Activated CD8-positive, alpha-beta memory T cell treated with anti-CD3 and anti-CD28 coated beads, Interleukin-2, amount 50 U/mL, for 4 hours (primary cell): ENCODE results near the gene CERK.

ENCODE experiments used
- DNase-seq: peaks from one replicate; pipeline ENCODE4 v3.0.0-alpha.2; 2020

The CERK gene

GRCh38 chr22:46764140-46764680 is 26.2 kb upstream of the CERK start:
- no peak for DNase-seq

DNA sequence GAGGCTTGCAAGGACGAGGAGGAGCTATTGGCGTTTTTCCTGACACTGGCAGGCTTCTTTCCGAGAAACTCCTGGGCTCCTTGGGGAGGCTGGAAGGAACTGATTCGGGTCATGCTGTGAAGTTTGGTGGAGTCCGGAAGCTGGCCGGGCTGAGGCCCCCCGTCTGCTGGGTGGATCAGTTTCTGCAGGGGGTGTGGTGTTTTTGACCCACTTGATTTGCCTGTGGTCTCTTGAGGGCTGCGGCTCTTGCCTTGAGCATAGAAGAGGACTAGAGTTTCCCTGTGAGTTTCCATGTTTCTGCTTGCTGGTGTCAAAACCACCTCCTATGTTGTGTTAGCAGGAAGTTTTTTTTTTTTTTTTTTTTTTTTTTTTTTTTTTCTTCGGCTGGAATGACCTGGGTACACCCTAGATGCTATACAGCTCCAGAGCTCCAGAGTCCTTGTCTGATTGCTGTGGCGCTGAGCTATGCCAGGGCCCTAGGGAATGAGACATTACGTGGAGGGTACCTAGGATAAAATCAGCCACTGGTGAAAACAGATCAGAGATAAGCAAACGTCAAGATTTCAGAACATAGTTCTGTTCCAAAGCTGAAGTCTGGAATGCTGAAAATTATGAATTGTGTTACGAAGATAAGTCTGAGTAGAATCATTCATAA is 25.1 kb upstream of the CERK start:
- DNase-seq = peak; percentile 32

DNA sequence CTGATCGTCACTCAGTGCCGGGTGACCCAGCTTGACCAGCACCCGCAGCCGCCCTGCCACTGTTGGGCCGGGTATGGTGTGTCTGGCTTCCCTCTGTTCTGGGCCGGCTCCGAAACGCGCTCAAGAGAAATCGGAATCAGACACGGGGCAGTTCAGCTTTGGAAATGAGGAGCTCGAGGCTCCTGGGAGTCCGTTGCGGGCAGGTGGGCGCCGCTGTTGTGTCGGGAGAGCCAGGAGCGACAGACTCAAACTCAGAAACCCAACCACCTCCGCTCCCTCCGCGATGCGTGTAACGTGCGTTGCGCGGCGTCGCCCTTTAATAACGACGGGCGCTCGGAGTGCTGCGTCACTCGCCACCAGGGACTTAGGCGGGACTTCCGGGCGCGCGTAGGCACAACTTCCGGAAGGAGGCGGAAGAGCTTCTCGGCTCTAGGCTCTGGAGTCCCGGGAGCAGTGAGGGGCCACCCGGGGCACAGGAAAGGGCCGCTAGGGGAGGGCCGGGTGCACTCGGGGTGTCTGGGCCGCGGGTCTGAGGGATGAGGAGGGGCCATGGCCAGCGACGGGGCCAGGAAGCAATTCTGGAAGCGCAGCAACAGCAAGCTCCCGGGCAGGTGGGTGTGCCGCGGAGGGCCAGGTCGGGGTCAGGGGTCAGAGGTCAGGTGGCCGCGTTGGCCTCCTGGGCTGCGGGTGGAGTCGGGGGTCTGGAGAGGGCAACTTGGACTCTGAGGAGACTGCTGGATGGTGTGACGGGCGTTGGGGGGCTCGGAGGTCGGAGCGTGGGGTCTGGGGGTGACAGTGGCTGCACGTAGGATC is 24.4 kb upstream of the CERK start, which contains the start of gene TBC1D22A:
Gene TBC1D22A (plus strand): TSS at position 413 of the 813 bp plus-strand sequence. CDS start 137 bp downstream, at position 550.
- peak; percentile 94 for DNase-seq

- DNase-seq = no peak
Measured at GRCh38 chr22:46761539-46762237, 23.6 kb upstream of the CERK start.

- no peak for DNase-seq
Measured at GRCh38 chr22:46761017-46761416, 23.0 kb upstream of the CERK start.

GRCh38 chr22:46758867-46759290 is 20.8 kb upstream of the CERK start:
- peak; percentile 56 for DNase-seq

GRCh38 chr22:46758121-46758520 is 20.1 kb upstream of the CERK start:
- no peak for DNase-seq

DNA sequence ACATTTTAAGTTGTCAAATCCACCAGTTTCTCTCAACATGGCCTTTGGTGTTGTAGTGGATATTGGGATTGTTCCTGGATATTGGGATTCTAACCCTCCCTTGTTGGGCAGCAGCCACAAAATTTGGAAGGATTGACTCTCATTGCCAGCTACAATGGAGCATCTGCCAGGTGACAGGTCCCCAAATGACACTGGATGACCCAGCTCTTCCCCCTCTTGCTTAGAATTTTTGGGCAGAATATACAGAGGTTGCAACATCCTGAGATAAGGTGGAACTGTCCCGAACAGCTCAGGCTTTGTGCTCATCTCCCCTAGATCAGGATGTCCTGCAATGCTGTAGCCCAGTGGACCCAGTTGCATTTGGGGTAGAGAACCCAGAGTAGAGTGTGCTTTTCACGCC is 19.1 kb upstream of the CERK start:
- no peak for DNase-seq

GRCh38 chr22:46756097-46756496 is 18.0 kb upstream of the CERK start:
- no peak for DNase-seq

DNA sequence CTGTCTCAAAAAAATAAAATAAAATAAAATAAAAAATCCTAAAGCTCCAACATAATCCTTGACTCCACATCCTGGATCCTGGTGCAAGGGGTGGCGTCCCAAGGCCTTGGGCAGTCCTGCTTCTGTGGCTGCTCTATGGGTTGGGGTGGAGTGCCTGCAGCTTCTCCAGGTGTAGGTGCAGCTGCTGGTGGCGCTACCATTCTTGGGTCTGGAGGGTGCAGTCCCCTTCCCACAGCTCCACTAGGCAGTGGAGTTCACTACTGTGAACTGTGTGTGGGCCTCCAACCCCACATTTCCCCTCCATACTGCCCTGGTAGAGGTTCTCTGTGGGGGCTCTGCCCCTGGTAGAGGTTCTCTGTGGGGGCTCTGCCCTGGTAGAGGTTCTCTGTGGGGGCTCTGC is 17.5 kb upstream of the CERK start:
- no peak for DNase-seq

- no peak for DNase-seq
Measured at GRCh38 chr22:46754826-46755225, 16.8 kb upstream of the CERK start.

DNA sequence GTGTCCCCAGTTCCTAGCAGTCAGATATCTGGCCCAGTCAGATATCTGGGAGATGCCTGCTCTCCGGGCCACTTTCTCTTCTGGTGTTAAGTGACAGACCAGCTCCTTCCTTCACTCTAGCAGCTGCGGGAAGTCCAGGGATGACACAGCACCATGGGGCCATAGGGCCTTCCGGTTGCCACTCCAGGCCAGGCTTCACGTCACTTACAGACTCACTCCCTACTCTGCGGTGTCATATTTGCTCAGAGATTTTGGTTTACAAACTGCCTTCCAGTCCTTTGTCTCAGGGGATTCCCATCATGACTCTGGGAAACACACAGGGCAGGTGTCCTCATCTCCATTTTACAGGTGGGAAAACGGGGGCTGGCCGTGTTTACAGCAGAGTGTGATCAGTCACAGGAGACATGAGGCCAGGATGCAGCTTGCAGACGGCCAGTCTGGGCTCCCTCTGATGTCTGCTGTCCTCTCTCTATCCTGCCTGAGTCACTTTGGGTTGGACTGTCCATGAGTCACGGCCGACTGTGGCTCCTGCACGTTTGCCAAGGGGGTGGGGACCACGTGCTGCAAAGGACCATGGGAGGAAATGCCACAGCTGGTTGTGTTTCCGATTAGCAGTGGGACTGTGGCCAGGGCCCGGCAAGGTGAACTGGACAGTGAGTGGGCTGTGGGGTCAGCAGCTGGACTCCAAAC is 16.2 kb upstream of the CERK start:
- peak; percentile 31 for DNase-seq

DNA sequence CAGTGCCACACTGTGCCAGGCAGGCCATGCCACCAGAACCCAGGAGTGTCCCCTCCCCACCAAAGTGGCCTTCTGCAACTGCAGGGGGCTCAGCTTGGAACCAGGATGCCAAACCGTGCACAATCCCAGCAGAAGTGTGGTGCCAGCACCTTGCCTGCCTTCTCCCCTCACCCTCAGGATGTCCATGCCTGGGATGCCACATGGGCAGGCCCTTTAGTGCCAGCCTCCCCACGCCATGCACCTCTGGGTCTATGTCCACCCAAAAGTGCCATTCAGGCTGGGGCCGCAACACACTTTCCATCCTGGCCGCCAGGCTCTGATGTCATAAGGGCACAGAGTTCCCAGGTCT is 15.7 kb upstream of the CERK start:
- DNase-seq = no peak

- no peak for DNase-seq
Measured at GRCh38 chr22:46753360-46753759, 15.3 kb upstream of the CERK start.

- no peak for DNase-seq
Measured at GRCh38 chr22:46752988-46753310, 14.9 kb upstream of the CERK start.

DNA sequence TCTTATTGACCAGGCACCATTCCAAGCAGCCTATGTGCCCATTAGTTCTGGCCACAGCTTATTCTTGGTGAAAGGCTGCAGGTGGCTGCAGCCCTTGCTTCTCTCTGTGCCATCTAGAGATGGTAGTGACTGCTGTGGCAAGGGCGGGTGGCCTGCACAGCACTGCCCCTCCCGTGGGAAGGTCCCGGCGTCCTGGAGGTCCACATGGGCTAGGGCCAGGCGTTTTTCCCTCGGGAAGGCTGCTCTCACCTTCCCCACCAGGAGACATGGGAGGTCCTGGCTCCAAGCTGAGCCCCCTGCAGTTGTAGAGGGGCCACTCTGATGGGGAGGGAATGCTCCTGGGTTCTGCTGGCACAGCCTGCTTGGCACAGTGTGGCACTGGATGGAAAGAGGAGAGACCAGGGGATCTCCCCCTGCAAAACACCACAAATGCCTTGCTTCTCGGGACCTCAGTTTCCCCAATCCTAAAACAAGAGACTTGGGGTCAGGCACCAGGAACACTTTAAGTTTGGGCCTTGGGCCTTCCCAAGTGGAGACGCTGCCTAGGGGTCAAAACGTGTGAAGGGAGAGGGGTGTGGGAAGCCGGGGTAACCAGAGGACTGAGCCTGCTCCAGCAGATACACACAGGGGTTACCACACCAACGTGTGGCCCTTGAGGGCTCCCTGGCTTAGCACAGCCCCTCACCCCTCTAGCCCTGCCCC is 14.4 kb upstream of the CERK start:
- DNase-seq = no peak

DNA sequence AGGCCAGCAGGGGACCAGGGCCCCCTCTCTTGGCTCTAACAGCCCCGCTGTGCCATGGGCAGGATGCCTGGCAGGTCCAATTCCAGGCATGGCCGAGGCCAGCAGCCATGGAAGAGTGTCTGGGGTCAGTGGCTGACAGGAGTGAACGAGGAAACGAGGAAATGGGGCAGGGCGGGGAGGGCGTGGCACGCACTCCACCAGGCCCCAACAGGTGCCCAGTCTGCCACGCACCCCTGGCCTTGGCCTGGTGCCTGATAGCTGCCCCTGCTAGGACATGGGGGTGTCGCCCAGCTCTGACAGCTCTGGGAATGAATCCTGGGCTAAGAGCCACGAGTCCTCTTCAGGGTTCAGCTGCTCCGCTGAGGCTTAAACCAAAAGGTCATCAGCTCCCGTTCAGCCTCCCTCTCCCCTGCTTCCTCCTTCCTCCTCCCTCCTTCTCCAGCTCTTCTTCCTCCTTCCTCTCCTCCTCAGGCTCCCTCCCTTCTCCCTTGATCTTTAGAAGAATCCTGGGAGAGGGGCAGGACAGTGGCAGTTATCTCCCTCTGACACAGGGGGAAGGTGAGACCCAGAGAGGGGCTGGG is 12.9 kb upstream of the CERK start:
- DNase-seq = no peak

DNA sequence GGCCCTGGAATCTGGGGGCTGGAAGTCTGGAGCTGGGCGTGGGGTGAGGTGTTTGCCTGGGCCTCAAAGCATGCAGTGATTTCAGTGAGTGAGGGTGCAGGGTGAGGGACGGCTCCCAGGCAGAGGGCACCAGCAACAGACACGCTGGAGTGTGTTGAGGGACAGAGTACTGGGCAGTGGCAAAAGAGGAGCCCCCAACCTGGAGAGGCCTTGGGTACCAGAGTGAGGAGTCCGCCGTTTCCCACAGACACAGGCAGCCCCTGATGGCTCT is 12.4 kb upstream of the CERK start:
- DNase-seq = no peak

DNA sequence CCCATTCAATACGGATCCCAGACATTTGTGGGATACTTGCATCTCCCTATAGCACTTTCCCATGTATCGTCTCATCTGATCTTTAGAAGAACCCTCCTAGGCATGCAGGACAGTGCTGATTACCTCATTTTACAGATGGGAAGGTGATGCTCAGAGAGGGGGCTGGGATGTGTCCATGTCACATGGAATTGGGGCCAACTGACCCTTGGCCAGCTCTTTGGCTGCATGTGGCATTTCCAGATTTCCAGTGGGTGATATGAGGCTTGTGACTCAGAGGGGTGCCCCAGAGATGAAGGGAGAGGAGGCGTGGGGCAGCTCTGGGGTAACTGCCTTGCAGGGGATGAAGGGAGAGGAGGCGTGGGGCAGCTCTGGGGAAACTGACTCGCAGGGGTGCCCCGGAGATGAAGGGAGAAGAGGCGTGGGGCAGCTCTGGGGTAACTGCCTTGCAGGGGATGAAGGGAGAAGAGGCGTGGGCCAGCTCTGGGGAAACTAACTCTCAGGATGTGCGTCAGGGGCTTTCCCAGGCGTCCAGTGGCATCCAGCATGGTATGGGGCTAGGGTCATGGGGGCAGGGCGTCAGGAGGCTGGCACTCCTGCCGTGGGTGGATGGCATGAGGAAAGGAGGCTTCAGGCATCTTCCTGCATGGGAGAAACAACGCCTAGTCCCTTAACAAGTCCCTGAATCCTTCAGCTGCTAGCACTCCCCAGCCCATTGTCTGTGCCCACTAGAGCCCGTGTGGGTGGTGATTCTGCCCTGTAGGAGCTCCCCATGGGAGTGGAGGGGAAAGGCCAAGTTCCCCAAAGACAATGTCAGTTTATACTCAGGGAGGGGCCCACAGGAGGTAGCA is 11.9 kb upstream of the CERK start:
- no peak for DNase-seq

GRCh38 chr22:46748908-46749675 is 11.0 kb upstream of the CERK start:
- peak; percentile 50 for DNase-seq
